Left colon (tissue), 2 donors: ENCODE data around the gene KCNJ3. TPM values are rescaled to one million over a fixed set of nuclear protein-coding genes. Genes with fewer than 3 reads are reported as not detected.
A peak's percentile ranks its signal among the peaks of the same experiment; 100 is the strongest.

Source experiments
- ATAC-seq: fragments of 200-7000 bp; cut with Tn5 transposase; one replicate; pipeline ENCODE4 v1.9.1; 2020; ENCODE audit warnings: mild to moderate bottlenecking, moderate library complexity
- DNase-seq, 2 donors: peaks; one replicate each; pipeline ENCODE4 v3.0.0-alpha.2; 2020
- intact Hi-C, 2 donors: fragments of 100-400 bp; cut with DNase I in 1 of 2; cut with micrococcal nuclease in 1 of 2; formaldehyde crosslinking; loops; one replicate each; pipeline versions ENCODE4 v1.11.2 to v1.14.0; 2022; cut with DNase I, micrococcal nuclease
- long read RNA-seq: library from polyadenylated mRNA; unstranded; transcript quantifications from one replicate; pipeline ENCODE4 v2.0.0, GENCODE V29; 2021
- total RNA-seq, 2 donors: library from RNA; stranded (reverse); fragmentation: NEBNext Ultra II Directional; extraction: Animal tissue kit (Norgen Biotek cat#: 25700); gene quantifications; one replicate each; pipeline ENCODE4 v1.2.1, GENCODE V29; 2021
- donor health status: DM: no; HTN: no; CAD: no.
- donor health status: DM: yes; HTN: yes; CAD: no.

KCNJ3 gene, protein sequence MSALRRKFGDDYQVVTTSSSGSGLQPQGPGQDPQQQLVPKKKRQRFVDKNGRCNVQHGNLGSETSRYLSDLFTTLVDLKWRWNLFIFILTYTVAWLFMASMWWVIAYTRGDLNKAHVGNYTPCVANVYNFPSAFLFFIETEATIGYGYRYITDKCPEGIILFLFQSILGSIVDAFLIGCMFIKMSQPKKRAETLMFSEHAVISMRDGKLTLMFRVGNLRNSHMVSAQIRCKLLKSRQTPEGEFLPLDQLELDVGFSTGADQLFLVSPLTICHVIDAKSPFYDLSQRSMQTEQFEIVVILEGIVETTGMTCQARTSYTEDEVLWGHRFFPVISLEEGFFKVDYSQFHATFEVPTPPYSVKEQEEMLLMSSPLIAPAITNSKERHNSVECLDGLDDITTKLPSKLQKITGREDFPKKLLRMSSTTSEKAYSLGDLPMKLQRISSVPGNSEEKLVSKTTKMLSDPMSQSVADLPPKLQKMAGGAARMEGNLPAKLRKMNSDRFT
- total RNA-seq, result under 1 TPM; 0.70 to 0.73 TPM
- long read RNA-seq, partial matches to known transcripts, result 2 of 3 reads
- long read RNA-seq, other reads (novel, unspliced or antisense), result 1 of 3 reads

DNA sequence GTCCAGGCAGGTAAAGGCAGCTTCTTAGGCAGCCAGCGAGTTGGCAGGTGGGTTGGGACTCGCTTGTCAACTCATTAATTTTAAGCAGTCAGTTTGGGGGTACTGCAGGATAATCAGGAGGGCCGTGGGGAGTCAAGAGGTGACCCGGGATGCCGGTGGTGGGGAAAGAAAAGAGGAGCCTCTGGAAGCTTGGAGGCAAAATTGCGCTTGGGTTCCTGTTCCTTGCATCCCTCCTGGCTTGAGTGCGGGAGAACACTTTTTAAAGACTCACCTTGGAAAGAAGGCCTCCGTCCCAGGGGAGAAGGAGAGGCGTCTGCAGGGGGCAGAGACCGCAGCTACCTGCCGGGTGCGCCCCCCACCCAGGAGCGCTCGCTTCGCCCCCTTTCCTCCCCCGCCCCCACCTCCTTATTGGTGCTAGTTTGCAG lies at the start of gene KCNJ3:
Gene KCNJ3, plus strand, starts transcription at position 400 of the 425 bp plus-strand sequence. CDS start 81 bp downstream, outside the sequence.
- intact Hi-C loops, result no loop called here
- DNase-seq (no peak), ATAC-seq (no peak)

DNA sequence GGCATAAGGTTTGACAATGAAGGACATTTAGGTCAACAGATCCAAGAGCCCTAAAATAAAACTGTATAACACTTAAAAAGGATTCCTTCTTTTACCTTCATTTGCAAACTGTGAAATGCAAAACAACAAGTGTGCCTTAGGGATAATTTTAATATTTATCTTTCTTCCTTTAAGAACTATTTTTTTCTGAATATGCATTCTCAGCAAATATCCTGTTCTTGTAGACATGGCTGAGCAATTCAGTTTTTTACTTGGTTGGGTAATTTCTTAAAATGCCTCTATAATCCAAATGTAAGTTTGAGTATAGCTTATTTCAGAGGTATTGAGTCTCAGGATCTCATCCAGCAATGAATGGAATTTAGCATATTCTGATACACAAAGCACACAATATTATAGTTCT lies 43.0 kb upstream of the KCNJ3 start:
- ATAC-seq, result no peak
- DNase-seq, result no peak
- intact Hi-C loops, result no loop called here

DNA sequence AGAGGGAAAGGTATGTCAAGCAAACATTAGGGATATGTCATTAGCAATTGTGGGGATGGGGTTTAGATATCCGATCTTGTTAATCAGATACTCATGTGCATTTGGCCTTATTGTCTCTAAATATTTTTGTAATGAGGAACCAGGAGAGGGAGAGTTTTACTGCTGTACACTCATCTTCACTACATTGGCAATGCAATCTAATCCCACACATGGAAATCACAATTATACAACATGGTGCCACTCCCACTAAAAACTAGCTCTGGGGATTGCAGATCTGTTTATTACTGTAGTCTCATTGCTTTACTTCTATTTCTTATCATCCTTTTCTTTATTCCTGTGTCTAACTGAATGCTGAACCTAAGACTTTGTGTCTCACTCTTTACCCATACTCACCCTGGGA lies 39.6 kb upstream of the KCNJ3 start:
- intact Hi-C loops, result no loop called here
- no peak for ATAC-seq
- DNase-seq, result no peak

DNA sequence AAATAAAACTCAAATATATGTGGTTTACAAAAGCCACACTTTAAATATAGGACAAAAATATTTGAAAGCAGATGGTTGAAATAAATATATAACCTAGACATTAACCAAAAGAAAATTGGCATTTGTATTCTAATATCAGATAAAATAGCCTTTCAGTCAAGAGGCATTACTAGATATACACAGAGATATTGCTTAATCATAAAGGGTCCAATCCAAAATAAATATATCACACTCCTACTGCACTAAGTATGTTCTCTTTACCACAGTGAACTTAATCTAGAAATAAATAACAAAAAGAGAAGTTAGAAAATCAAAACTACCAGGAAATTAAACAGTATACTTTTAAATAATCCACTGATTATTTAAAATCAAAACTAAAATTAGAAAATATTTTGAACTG lies 34.2 kb upstream of the KCNJ3 start:
- ATAC-seq, result no peak
- intact Hi-C loops, result no loop called here
- no peak for DNase-seq

DNA sequence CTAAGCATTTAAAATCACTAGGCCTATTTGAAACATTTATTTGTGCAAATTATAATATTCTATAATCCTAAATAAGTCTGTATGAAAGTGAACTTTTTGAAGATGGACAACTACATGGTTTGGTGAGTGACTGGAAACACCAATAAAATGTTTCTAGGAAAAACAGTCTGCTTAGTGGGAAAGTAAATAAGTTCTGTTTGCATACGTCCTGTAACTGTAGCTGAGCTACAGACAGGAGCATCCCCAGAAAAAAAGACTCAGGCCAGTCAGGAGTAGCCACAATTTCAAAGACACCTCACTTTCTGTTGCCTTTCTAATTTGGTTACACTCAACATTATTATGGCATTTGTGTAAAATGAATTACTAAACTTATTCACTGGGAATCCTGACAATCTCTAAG lies 28.4 kb upstream of the KCNJ3 start:
- DNase-seq (no peak), ATAC-seq (no peak)
- intact Hi-C loops, result no loop called here

DNA sequence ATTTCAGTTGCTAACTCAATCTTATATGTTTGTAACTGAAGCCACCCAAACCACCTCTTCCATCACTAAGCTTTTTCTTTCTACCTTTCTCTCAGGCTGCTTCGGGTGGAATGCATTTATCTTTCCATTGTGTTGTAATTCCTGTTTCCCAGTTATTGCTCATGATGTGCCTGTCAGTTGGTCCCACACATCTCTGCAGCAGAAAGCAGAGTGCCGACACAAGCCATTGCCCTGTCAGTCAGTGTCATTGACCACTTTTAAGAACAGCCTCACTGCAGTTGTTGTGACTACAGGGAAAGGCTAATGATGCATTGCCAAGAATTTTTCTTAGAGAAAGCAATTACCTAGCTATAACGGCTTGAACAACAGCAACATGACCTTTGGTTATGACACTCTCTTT lies 24.8 kb upstream of the KCNJ3 start:
- DNase-seq, result no peak
- intact Hi-C loops, result no loop called here

DNA sequence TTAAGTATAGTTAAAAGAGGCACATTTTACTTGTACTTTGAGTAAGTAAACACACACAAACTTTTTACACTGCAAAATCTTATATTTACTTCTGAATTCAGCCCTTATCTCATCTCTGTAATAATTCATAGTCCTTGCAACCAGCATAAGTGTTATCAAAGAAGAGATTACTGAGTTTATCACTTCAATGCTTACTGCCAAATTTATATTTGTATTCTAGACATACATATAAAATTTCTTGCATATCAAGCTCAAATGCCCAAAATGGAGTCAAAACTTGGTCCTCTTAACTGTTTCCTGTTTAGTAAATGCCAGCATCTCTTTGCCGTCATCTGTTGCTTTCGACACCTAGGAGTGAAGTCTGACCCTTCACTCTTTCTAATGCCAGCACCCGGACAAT lies 21.1 kb upstream of the KCNJ3 start:
- DNase-seq, result no peak
- no peak for ATAC-seq
- intact Hi-C loops, result no loop called here

More for the DNA sequence above, 24.8 kb upstream of the KCNJ3 start:
- ATAC-seq, result no peak

DNA sequence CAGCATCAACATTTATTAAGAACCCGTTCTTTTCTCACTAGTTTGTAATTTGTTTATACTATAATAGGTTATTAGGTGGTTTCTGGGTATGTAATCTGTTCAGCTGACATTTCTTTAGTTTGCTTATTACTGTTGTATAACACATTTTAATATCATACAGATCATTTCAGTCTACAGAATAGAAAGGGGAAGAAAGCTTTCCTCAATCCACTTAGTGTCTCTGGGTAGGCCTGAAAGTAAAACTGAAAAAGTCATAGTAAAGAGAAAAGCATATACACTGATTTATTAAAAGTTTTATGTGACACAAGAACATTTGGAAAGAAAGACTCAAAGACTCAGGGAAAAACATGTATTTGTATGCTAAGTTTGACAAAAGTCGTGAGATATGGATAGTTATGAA lies 16.8 kb upstream of the KCNJ3 start:
- ATAC-seq (no peak), DNase-seq (no peak)
- intact Hi-C loops, result no loop called here

DNA sequence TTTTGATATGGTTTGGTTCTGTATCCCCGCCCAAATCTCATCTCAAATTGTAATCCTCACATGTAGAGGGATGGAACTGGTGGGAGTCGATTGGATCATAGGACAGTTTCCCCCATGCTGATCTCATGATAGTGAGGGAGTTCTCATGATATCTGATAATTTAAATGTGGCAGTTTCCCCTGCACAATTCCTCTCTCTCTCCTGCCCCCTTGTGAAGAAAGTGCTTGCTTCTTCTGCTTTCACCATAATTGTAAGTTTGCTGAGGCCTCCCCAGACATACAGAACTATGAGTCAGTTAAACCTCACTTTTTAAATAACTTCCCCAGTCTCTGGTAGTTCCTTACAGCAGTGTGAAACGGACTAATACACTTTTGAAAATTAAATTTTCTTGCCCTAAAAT lies 12.3 kb upstream of the KCNJ3 start:
- intact Hi-C loops, result no loop called here
- DNase-seq (no peak), ATAC-seq (no peak)

DNA sequence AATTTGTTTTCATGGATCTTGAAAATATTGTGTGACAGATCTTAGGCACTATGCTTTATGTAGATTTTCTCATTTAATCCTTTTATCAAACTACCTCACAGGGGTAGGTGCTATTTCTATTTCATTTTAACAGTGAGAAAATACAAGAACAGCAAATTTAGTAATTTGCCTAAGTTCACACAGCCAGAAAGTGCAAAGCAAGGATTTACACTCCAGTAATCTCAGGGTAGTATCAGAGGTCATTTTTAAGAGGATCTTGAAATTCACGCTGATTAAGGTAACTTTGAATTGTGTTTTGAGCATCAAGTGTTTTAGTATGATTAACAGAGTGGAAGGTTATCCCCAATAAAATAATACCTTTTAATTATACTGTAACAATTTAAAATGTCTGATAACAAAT lies 10.1 kb upstream of the KCNJ3 start:
- ATAC-seq, result no peak
- DNase-seq, result no peak
- intact Hi-C loops, result no loop called here

DNA sequence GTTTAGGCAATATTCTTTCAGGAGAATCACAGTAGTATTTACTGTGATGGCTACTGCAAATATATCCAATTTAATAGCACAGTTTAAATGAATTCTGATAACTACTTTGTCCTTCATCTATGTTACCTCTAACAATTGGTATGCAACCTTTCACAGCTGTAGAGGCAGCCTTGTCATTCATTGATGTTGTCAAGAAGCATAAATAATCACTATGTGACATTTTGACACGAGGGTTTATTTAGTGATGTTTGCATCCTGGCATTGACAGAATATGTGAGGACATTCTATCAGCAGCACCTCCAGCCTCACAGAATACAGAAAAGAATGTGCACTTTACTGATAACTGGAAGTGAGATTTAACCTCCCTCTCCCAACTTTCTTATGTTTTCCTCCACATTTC lies 9.3 kb upstream of the KCNJ3 start:
- intact Hi-C loops, result no loop called here
- ATAC-seq (no peak), DNase-seq (no peak)

DNA sequence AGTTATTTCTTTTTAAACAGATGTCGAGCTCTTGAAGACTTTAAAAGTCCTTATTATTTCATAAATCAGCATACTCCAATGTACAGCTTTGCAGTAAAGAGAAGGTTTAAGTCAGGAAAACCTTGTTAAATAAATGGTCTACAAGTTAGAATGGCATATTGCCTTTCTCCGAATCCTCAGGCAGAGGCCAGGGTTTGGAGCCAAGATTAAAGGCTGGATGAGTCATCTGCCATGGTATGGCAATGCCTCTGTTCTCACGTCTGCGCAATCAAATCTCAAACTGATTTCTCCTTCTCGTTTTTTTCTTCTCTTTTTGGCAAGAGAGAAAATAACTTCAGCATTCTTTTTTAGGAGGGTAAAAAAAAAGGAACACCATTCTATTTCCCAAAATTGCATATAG lies 5.6 kb upstream of the KCNJ3 start:
- ATAC-seq, result no peak
- no peak for DNase-seq
- intact Hi-C loops, result no loop called here

DNA sequence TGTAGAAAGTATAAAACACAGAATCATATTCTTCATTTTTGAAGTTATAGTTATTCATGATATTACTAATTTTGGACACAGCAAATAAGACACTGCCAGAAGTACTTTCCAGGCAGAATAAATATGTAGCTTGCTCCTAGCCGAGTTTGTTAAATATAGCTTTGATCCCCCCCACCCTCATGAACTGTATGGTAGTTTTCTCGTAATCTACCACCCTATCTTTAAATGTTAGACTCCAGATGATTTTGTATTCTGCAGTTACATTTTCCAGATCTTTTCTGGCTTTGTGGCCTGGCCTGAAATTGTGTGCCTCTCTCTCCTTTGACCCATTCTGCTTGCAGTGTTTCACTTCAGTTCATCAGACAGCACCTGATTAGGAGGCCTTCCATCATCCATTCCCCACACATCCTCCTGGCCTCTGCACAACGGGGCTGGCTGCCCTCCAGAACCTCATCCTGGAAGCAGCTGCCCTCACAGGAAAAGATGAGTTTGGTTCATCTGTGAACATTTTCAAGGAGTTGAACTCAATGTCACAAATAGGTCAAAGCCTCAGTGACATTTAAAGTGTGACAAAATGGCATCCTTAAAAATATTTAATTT lies 4.7 kb upstream of the KCNJ3 start:
- intact Hi-C loops, result no loop called here
- DNase-seq, result no peak
- ATAC-seq, result no peak

DNA sequence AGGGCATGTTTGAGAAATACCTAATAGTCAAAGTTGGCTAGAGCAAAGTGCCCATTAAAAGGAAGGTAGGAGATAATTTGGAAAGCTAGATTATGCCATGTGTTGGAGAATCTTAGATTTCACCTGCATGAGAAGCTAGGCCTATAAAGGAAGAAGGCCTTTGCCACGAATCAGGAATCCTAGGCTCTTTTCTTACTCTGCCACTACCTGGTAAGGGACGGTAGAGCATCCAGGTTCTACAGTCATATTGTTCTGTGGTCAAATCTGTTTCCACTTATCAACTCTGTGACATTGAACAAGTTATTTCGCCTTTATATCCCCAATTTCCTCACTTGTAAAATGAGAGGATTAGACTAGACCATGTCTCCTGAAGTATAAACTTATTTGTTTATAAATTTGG lies 3.6 kb upstream of the KCNJ3 start:
- no peak for ATAC-seq
- intact Hi-C loops, result no loop called here
- DNase-seq, result no peak

DNA sequence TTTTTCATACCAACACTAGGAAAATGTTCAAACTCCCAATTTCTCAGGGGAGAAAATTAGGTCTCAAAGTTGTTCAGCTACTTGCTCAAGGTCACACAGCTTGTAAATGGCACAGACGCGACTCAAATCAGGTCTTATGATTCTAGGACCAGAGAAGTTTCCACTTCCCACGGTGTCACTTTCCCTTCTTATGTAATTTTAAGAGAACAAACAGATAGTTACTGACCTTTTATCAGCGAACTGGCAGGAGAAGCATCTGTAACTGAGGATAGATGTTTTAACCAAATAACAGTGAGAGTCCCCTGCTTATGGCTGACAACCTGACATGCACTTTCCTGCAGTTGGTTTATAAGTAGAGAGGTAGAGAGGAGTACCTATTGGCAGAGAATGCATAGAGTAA lies 2.1 kb upstream of the KCNJ3 start:
- intact Hi-C loops, result no loop called here
- no peak for DNase-seq

DNA sequence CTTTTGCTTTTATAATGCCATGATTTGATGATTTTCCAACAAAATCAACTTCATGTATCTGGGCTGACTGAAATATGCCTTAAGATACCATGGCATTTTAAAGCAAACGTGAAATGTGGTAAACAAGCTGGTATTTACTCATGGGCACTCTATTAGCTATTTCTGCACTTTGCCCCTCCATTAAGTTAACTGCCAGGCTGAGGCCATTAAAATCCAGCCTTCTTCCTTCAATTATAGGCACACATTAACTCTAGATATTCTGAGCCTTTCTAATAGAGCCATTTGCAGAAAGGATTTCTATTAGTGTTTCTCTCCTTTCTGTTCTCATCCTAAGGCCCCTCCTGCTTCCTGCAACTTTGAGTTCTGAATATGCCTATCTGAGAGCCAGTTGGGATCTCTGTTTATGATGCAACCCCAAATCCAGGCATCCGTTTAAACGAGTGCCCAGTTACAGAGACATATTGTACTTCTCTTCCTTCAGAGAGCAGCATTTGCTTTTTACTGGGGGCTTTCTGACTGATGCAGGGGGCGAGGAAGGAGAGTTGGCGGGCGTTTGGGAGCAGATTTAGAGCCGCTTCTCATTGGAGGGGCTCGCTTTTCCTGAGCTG lies 1.6 kb upstream of the KCNJ3 start:
- ATAC-seq (peak; percentile 61), DNase-seq (no peak)
- intact Hi-C loops, result no loop called here

More for the DNA sequence above, 2.1 kb upstream of the KCNJ3 start:
- peak; percentile 26 for ATAC-seq

DNA sequence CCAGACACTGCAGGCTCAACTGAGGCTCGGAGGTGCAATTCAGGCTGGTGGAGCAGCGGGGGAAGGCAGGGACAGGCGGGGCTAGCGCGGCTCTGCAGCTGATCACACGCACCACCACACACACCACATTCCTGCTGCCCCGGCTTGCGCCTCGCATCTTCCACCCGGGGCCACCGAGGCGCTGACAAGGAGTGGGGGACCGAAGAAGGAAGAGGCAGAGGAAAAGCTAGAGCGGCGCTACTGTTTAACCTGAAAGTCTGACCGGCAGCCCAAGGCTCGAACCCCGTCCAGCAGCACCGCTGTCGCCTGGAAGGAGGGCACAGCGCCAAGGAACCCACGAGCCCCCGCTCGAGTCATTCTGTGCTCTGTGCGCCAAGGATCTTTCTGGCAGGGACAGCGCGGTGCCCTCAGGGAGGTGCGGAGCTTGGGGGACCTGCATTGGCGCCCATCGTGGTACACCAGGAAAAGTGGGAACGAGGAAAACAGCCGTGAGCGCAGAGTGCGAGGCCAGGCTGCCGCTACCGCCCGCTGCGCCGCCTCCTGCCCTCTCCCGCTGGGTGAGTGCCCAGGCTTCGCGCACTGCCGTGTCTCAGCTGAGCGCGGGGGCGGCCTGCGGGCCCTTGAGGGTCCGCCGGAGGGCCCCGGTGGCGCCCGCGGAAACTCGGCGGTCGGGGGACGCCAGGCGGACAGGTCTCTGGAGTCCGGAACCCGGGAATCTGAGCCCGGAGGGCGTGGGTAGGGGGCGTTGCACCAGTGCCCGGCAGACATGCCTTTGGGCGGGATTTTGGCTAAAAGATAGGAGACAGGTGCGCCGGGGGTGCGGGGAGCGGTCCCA lies 860 bp upstream of the KCNJ3 start:
- ATAC-seq, result peak; percentile 79
- intact Hi-C loops, result no loop called here
- DNase-seq, result peak in 1 of 2 donors; percentile 42

DNA sequence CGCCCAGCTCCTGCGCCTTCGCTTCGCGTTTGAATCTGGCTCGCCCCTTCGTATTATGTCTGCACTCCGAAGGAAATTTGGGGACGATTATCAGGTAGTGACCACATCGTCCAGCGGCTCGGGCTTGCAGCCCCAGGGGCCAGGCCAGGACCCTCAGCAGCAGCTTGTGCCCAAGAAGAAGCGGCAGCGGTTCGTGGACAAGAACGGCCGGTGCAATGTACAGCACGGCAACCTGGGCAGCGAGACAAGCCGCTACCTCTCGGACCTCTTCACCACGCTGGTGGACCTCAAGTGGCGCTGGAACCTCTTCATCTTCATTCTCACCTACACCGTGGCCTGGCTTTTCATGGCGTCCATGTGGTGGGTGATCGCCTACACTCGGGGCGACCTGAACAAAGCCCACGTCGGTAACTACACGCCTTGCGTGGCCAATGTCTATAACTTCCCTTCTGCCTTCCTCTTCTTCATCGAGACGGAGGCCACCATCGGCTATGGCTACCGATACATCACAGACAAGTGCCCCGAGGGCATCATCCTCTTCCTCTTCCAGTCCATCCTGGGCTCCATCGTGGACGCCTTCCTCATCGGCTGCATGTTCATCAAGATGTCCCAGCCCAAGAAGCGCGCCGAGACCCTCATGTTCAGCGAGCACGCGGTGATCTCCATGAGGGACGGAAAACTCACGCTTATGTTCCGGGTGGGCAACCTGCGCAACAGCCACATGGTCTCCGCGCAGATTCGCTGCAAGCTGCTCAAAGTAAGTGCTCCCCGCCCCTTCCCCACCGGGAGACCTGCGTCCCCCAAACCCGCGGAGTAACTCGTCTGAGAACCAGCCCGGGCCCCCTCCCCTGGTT lies 453 bp downstream of the KCNJ3 start:
- intact Hi-C loops, result no loop called here
- ATAC-seq, result no peak
- DNase-seq, result no peak
